Hindlimb muscle (tissue), 1 donor: ENCODE measurements around the gene EPHB1. TPM values are rescaled to one million over a fixed set of nuclear protein-coding genes. Genes with fewer than 3 reads are reported as not detected.
"Not testable (repeated sequence)": the region's sequence is repeated elsewhere in the genome, so short reads cannot be mapped to it uniquely, and the experiment has no call there.

Experiments
- DNase-seq: peaks from one replicate; pipeline ENCODE4 v3.0.0-alpha.2; 2013
- polyA plus RNA-seq: library from polyadenylated mRNA; unstranded; fragments of 120-200 nt; gene quantifications from one replicate; pipeline ENCODE4 v1.2.1, GENCODE V29; 2013; ENCODE audit not compliant: insufficient read length

Gene EPHB1
- polyA plus RNA-seq, 1 donor = 61.0 TPM

DNA sequence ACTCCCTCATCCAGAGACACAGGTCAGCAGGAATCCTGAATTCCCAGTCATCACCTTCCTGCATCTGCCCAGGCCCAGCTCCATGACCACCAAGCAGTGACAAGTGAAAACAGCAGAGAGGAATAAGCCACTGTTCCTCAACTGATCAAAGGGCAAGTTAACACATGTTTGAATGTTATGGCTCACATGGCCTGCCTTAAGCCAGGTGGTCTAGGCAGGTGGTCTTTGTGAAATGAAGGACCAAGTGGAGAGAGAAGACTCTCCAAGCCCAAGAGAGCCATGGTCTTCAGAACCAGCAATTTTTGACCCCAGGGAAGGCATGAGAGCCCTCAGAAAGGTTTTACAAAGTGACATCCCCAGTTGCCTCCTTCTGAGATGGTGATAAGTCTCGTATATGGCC lies 161.8 kb downstream of the EPHB1 start:
- DNase-seq = no peak

- no peak for DNase-seq
These were observed 164.5 kb downstream of the EPHB1 start for GRCh38 chr3:134959516-134959915.

DNA sequence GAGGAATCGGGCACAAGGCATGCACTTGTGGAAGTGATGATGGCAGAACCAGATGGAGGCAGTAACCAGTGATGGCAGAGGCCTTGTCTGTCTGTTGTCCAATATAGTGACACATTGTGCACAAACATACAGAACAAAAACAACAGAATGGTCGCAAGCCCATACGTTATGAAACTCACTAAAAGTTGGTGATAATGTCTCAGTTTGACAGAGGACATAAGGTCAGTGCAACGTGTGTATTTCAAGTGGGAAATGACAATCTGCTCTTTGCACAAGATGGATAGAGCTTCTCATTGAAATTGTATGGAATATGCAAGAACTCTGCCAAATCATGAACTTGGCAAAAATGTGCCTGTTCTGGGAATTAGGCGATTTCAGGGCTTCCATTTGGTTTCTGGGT lies 169.2 kb downstream of the EPHB1 start:
- DNase-seq = no peak

DNA sequence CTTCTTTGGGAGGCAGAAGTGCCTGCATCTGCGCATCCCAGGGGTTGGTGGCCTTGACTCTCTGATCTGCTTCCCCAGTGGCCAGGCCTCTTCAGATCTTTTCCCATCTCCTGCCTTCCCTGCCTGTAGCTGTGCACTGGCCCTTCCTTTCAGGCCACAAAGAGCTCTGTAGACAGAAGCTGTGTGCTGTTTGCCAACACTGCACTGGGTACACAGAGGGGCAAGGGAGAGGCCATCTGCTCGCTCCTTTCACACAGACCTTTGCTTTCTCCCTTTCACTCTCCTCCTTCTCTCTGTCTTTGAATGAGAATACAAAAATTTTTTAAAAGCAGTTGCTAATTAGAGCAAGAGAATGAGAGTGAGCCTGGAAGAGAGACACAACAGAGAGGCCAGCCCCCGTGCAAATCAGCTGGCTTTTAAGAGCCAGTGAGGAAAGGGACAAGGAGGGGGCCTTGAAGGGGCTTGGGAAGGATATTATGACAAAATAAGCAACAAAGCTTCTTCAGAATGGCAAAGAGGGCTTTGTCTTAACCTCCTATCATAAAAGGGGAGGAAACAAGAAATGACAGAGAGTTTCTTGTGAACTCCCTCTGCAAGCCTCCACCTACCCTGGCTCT lies 170.9 kb downstream of the EPHB1 start:
- DNase-seq = no peak

DNA sequence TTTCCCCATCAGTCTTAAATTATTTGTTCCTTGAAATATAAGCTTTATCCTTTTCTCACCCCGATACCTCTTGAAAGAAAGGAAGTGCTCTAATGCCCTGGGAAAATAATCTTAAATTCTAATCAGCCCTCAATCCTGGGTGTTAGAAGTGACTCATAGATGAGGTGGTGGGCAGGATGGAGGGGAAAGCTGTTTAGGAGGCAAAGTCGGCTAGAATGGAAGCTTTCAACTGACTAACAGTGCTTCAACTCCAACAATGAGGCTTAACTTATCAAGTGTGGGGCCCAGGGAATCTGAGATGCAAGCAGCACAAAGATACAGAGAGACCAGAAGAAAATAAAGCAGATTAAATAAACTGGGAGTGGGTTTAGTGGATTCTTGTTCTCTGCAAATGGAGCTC lies 175.8 kb downstream of the EPHB1 start:
- DNase-seq = no peak

DNA sequence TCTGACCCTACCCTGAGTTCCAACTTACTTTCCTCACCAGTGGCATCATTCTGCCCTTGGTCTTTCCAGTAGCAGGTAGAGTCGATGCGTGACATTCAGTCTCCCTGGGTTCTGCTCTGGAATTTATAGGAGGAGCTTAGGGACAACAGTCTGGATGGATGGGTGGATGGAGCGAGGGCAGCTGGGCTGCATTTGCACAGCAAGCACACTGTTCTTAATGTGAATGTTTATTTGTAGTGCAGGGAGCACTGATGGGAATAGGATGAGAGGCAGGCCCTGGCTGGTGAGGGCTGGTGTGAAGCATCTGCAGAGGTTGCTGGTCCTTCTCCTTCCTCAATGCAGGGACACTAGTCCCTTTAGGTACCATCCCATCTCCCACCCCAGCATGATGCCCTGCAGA lies 176.2 kb downstream of the EPHB1 start:
- DNase-seq = no peak

DNA sequence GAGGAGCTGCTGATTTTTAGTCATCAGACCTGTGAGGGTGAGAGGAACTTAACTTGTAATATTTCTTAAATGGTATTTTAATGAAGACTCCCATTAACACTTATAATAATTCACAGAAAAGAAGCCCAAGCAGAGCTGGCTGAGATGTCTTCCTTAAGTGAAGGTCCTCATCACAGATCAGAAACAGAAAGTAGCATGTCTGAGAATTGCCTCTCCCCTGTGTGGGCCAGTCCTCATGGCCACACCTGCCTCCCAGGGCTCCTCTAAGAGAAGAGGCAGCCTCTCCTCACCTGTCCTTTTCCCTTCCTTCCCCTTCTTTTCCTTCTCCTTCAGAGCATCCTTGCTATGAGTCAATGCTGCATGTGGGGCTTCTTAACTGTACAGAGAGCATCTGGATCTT lies 176.8 kb downstream of the EPHB1 start:
- DNase-seq = not testable (repeated sequence)

DNA sequence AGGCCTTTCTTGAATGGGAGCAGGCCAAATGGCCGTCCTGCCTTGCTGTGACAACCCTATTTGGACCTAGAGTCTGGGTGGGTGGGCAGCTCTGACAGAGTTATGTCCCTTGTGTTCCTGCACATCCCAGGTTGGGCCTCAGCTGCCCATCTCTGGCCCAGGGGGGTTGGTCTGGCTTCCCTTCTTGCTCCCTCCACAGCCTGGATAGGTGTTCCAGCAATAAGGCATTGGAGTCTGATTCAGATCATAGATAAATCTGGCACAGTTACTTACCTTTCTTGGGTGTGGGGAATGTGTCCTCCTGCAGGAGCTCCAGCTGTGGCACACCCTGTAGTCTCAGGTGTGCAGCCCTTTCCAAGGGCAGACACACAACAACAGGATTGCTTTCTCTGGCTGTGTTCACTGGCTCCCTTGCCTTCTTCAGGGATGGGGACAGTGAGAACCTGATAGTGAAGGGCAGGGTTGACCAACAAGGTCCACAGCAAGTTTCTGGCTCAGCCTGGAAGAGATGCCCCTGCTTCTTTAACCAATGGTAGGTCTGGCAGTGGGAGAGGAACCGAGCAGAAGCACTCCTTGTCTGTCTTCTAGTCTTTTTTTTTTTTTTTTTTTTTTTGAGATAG lies 177.9 kb downstream of the EPHB1 start:
- DNase-seq = no peak

DNA sequence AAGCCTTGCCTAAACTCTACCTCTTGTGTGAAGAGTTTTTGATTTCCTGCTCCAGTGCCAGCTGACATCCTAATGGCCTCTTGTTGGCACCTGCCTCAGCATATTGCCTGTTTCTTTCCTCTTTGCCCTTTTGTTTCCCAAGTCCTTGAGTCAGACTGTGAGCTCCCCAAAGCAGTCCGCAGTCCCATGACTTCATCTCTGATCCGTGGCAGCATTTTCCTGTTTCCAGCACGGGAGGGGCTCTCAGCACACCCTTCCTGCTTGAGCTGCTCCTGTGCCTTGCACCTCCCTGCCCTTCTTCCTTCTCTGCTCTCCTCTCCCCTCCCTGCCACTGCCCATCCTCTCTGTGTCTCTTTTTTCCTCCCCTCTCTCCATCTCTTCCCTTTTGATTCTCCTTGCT lies 179.6 kb downstream of the EPHB1 start:
- DNase-seq = no peak

- DNase-seq = no peak
These were observed 181.9 kb downstream of the EPHB1 start for GRCh38 chr3:134976948-134977347.

DNA sequence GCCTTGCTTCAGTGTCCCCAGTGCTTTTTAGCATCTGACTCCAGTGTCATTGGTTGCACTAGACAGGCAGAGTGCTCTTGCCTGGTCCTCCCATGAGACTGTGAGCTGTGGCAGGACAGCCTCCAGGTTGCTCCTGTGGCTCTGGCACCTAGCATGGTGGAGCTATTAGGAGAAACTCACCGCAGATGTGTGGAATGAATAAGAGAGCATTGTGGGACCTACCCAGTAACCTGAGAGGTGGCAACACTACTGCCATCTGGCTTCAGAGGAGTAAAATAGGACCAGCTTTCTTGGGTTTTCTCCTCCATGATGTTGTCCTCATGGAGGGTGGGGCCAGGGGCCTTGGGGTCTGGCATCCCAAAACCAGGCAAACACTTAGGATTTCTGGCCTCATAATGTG lies 183.6 kb downstream of the EPHB1 start:
- no peak for DNase-seq

DNA sequence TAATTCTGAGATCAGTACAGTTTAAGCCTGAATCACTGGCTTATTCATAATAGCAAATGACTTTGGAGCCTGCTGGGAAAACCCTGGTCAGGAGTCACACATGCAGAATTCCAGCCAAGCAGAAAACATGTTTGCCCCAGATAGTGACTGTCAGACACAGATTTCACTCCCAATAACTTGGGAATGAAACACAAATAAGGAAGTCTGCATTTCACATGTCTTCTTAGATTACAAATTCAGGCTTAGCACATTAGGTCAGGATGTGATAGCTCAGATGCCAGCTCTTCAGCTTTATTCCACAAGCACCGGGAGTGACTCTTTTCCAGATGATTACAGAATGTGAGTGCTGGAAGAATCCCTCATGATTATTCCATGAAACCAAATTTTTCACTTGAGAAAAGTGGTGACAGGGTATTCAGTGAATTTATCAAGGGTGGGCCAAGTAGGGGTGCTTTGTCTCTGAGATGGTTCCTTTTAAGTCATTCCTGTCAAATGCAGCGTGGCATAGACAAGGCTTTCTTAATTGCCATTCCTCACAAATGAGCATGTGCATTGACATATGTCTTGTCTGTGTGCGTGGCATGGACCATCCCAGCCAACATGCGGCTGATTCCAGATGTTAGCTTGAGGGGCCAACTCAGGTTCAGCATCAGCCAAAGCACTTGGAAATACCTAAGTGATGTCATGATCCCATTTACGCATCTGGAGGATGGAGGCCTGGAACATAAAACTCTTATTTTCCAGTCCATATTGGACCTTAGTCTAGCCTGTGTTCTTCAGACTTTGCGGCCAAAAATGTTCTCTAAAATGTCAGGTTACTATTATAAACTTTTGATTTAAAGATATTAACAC lies 191.0 kb downstream of the EPHB1 start:
- DNase-seq = peak; percentile 21

DNA sequence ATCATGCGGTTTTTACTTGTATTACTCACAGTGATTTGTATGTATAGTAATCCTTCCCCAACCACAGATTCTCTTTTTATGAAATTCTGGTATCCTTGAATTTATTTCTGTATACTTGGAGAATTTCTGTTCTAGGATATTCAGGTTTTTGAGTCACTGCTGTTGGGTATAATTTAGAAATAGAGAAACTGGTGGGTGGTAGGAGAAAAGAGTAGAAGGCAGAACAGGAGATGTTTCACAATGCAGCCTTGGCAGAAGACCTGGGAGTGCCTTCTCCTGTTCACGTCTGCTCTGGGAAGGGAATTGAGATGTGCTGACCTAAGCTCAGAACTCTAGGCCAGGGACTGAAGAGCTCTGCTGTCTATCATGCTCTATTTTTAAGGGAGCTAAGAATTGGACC lies 193.6 kb downstream of the EPHB1 start:
- DNase-seq = no peak

DNA sequence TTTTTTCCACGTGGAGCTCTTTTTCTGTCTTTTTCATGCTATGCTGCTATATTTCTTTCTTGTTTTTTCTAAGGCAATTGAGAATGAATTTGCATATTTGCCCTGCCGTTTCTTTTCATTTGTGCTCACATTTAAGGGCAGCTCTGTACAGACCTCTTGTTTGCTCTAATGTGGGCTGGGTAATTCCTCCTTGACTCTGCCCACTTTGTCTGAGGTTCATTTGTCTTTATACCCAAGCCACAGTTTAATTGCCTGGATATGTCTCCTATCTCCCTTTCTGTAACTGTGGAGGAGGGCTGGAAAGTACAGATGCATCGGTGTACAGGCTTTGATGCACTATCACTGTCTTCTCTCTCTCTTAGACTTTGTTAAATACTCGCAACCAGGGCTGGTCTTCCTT lies 195.9 kb downstream of the EPHB1 start:
- no peak for DNase-seq

GRCh38 chr3:134991472-134992010 lies 196.5 kb downstream of the EPHB1 start:
- no peak for DNase-seq

DNA sequence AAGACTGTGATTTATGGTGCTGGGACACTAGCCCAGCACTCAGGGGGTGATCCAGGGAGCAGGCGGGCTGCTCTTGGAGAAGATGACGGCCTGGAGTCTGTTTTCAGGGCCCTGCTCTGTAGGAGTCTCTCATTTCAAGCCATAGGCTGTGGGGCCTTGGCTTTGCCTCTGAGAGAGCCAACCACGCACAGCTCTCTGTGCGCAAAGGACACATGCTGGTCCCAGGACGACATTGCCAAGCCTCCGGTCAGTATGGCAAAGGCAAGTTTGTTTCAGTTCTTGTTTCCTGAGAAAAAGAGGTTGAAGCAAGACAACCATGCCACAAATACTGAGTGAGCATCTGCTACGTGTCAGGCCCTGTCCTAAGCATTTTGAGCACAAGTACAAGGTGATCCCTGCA lies 197.1 kb downstream of the EPHB1 start:
- DNase-seq = no peak

DNA sequence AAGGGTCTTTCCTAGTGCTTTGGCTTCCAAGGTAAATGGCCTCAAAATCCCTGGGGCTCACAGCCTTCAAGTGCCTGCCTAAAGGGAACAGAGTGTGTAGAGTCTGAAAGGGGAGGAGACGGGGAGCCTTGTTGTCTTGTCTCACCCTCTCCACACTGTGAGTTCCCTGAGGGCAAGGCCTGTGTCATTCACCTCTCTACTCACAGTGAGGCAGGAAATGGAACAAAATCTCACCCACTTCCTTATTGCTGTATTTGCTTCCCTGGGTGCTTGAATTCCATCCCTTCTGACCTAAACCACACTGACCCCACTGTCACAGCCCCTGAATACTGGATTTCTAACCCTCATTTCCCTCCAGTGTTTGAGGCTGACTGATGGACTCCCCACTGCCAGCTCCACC lies 197.5 kb downstream of the EPHB1 start:
- DNase-seq = no peak

DNA sequence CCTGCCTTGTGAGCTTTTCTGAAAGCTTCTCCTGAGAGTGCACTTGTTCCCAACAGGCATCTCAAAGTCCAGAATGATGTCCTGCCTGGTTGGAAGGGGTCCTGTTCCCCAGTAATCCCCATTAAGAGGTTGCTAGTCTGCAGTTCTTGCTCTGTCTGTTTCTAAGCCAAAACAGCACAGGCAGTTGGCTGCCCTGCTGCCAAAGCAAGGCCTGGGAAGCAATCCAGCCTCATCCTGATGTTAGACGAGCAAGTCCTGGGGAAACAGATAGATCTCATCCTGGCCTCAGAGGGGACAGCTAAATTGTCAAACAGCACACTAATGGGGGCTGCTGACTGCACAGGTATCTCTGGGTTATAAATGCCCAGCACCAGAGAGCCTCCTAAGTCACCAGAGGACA lies 198.0 kb downstream of the EPHB1 start:
- no peak for DNase-seq

DNA sequence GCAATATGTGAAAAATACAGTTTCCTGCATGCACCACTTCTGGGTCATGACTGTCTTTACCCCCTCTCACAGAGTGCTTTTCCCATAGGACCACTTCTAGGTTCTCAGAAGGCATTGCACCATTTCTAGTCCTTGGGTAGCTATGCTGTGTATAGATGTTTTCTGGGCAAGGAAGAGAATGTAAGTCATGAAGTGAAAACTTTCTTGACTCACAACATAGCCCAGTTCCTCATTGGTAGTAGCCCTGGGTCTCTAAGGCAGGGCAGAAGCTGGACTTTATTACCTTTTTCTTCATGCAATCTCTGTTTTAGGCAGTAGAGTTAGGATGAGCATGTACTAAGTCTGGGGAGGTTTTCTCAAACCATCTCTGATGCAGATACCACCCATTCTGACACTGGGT lies 203.1 kb downstream of the EPHB1 start:
- DNase-seq = no peak

- no peak for DNase-seq
These were observed 203.8 kb downstream of the EPHB1 start for GRCh38 chr3:134998855-134999254.

GRCh38 chr3:135000465-135000864 lies 205.4 kb downstream of the EPHB1 start:
- DNase-seq = no peak

- not testable (repeated sequence) for DNase-seq
These were observed 210.6 kb downstream of the EPHB1 start for GRCh38 chr3:135005616-135006015.

DNA sequence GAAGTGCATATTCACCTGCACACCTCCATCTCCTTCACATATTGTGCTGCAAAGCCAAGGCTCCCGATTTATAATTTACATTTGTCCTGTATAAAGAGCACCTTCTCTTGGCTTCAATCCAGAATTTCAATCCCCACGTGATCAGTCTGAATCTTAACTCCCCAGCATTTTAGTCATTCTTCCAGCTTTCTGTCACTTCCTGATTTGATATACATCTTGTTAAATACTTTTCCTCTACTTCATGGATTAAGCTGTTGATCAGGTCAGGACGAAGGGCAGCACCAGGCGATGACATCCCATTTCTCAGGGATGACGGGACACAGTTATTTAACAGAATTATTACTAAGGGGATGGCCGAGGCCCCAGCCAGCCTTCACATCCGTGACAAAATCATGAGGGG lies 212.5 kb downstream of the EPHB1 start:
- DNase-seq = no peak

DNA sequence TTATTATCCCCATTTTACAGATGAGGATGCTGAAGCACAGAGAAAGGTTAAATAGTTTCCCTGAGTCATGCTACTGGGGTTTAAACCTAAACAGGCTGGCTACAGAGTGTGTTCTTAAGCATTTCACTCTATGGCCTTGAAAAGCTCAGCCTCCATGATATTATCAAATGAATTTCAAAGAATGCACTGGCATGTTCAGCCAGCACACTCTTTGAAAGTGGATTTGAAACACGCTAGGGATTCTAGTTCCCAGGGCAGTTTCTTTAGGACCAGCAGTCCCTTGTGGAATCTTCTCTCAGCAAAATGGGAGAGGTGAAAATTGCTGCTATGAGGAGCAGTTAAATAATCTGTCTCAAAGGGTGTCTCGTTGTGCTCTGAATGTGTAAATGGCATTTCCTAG lies 213.3 kb downstream of the EPHB1 start:
- no peak for DNase-seq
